ENCODE results near the gene KIZ.

The KIZ gene

DNA sequence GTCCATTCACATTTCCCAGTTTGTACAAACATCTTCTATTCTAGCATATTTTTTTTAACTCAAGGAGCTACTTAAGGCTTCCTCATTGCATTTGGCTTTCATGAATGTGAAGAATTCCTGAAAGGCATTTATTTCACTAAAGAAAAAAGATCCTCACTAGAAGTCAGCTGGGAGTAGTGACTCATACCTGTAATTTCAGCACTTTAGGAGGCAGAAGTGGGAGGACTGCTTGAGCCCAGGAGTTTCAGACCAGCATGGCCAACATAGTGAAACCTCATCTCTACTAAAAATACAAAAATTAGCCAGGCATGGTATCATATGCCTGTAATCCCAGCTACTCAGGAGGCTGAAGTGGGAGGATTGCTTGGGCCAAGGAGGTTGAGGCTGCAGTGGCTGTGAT, 146.4 kb downstream of the KIZ start:
- no peak for DNase-seq

DNA sequence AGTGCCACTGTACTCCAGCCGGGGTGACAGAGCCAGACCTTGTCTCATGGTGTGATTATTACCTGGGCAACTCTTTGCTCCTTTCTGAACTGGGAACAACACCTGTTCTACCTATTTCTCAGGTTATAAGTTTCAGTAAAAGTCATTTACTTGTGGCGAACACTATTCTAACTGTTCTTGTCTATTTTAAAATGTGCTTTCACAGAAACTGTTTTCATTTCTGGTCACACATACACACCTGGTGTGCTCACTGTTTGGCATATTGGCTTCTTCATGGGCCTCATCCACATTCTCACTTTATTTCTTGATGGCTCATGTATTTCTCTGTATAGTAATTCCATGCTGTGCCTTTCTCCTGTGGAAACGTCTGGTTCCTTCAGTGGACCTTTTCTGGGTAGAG, 146.8 kb downstream of the KIZ start:
- no peak for DNase-seq

DNA sequence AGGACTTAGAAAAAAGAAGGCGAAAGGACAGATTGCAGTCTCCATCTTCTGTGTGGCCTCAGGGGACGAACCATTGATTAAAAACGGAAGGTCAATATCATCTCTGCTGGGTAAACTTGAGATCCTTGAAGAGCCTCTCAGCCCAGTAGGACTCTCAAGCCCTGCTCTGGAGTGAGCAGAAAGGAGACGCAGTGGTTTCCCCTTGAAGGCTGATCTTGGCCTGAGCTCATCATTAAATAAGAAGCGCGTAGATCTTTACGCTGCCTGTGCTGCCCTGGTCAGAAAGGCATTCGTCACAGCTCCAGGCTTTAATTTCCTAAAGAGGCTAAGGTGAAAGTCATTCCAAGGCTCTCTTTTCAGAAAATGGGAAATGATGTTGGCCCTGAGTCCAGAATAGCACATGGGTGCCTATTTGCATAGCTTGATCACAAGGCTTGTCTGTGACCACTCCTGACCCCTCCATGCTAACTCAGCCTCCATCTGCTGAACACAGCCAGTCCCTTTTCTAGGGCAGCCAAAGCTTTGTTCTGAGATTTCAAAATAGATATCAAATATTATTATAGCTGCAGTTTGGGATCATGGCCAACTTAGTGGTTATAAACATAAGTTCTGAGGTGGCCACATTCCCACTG, 148.0 kb downstream of the KIZ start:
- no peak for DNase-seq

DNA sequence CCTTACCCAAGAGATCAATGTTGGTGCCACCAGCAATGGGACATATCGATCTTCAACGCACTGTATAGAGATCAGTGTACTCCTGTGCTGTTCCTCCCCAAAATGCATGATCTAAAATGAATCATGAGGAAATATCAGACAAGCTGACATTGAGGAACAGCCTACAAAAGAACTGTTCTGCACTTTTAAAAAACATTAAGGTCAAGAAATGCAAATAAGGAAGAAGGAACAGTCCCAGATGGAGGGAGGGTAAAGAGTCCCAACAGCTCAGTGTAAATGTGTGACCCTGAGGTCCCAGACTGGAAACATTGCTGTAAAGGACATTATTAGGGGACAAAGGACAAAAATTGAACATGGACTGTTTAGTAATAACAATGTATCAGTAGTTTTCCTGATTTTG, 152.9 kb downstream of the KIZ start:
- DNase-seq, result no peak

DNA sequence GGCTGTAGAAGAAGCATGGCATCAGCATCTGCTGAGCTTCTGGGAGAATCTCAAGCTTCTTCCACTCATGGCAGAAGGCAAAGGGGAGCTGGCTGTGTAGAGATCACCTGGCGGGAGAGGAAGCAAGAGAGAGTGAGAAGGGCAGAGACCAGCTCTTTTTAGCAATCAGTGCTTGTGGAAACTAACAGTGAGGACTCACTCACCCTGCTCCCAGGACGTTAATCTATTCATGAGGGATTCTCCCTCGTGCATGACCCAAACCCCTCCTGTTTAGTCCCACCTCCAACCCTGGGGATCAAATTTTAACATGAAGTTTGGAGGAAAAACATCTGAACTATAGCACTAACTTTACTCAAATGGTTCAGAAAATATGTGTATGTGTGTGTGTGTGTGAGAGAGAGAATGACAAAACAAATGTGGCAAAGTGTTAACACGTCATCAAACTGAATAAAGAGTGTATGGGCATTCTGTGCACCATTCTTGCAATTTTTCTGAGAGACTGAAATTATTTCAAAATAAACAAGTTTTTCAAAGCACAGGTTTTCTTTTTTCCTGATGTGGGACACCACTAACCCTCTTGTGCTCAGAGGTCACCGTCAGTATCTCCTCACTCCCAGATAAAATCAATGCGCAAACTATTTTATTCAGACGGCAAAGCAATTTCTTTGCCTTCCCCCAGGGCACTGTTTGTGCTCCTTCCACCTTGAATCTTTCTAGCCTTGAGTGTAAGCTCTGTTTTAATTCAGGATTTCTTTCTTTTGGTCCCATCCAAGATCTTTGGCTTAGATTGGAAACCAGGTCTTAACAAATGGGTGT, 154.0 kb downstream of the KIZ start:
- no peak for DNase-seq

DNA sequence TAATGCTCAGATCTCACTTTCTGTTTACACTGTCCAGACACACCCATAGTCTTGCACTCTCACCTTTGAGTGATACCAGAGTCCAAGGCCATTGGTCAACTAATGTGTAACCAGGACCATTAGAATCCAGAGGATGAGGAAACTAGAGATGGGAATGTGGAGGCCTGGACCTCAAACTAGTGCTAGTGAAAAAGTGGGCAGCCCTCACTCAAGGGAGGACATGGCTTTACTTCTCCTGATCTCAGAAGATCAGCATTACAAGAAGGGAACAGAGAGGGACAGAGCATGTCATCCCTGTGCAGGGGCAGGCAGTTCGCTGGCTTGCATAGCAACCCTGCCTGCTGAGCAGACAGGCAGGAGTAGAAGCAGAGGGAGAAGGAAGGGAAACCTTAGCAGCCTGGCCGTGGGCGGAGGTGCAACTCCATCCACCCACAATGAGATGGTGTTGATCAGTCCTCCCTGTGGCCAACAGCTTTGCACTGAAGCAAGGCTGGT, 154.7 kb downstream of the KIZ start:
- no peak for DNase-seq

DNA sequence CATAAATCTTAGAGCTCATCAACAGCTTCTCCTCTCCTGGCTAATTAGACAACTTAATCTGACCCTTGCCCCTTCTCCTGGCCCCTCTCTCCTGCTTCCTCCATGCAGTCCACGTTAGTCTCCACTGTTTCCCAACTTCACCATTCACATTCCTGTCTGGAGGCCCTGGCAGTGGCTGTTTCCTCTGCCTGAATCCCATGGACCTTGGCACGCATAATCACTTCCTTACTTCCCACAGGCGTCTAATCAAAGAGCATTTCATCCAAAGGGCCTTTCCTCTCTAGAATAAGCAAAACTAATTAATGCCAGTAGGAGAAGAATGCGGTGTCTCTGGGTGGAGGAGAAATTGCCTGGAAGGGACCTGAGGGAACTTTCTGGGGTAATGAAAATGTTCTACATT, 160.9 kb downstream of the KIZ start:
- no peak for DNase-seq

DNA sequence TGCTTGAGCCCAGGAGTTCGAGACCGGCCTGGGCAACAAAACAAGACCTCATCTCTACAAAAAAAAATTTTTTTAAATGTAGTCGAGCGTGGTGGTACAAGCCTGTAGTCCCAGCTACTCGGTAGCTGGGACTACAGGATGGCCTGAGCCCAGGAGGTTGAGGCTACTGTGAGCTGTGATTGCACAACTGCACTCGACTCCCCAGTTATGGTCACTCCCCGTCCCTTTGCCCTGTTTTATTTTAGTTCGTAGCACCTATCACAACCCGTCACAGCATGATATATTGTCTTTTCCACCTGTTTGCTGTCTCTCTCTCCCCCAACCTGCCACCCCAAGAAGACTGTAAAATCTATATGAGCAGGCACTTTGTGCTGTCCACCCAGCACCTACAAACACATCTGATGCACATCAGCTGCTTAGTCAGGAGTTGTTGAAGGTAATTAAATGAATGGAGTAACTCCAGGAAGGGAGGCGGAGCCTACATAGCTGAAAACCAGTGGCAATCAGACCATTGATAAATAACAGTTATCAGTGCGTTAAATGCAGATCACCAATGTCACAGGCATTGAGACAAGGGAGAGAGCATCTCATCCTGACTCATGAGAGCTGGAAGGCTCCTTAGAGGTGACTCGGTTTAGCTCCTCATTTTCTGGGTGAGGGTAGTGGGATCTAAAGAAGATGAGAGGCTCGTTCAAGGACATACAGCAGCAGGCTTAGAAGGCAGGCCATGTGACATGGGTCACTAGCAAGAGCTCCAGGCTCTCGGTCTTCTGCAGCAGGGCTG, 162.9 kb downstream of the KIZ start:
- no peak for DNase-seq

DNA sequence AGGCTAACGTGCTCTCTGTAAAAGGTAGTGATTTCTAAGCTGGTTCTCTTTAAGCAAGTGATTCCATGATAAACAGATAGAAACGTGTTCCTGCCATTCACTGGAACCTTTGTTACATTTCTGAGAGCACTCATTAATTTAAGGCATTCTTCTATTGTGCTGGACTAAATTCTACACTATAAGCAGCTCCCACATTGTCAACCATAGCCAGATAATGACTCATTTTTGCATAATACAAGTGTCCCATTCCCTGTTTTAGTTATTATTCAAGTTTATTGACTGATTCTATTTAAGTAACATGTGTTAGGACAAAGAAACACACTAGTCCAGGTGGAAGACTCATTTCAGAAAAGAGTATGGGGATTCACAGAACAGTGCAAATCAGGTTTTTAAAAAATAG, 163.8 kb downstream of the KIZ start:
- DNase-seq, result no peak

DNA sequence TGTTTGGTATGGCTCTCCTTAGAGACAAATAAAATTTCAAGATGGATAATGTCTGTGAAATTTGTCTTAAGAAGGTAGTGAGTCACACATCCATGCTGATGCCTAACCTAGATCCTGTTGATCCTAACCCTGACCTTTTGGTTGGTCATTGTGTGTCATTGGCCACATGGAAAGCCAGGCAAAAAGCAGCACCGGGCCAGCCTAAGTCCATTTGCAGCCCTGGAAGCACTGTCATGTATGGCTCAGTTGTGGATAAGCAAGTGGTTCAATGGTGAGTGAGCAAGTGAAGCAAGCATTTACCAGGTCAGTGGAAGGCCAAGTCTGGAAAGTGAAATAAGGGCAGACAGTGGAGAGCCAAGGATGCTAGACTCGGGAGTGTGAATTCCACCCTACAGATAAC, 165.1 kb downstream of the KIZ start:
- no peak for DNase-seq

DNA sequence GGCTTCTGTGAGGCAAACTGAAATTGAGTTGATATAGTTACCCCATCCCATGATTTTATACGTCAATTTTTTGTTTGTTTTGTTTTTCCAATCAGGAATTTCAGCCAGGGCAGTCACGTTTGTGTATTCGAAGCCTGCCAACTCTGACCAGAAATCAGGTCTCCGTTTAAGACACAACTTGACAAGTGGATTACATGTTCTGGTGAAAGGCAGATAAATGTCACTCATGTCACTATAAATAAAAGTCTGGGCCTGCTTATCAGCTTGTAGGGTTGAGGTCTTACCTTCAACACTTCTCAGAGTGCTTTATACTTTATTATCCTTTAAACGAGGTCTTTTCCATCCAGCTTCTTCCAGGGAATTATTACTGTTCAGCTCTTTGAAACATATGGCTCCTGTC, 168.9 kb downstream of the KIZ start:
- DNase-seq, result no peak

Measured in CD4-positive, alpha-beta T cell treated with Interleukin-15 for 1 hour (primary cell).